GM19240 (cell line): Measurements from ENCODE around the gene PPDPF.
"Not testable (repeated sequence)": the region's sequence is repeated elsewhere in the genome, so short reads cannot be mapped to it uniquely, and the experiment has no call there.

Experiments
- DNase-seq: peaks from one replicate; pipeline ENCODE4 v3.0.0; 2011; ENCODE audit warnings: low spot score; ENCODE audit not compliant: insufficient read length

The PPDPF gene

GRCh38 chr20:63520504-63520933, at the start of gene PPDPF:
TSS of gene PPDPF (plus strand) at chr20:63520765. CDS start at chr20:63521309, 544 bp downstream.
- peak; percentile 92 for DNase-seq

- no peak for DNase-seq
These were observed 49.4 kb upstream of the PPDPF start for GRCh38 chr20:63471002-63471716.

- DNase-seq, result no peak
These were observed 48.9 kb upstream of the PPDPF start for GRCh38 chr20:63471717-63471980.

- no peak for DNase-seq
These were observed 48.4 kb upstream of the PPDPF start, which contains the start of gene KCNQ2 for GRCh38 chr20:63471981-63472831. TSS of gene KCNQ2 (minus strand) at chr20:63472655. CDS start at chr20:63472463, 192 bp downstream.

- DNase-seq, result no peak
These were observed 47.6 kb upstream of the PPDPF start for GRCh38 chr20:63472862-63473390.

- DNase-seq, result no peak
These were observed 46.8 kb upstream of the PPDPF start for GRCh38 chr20:63473555-63474449.

- no peak for DNase-seq
These were observed 45.4 kb upstream of the PPDPF start for GRCh38 chr20:63475209-63475608.

- DNase-seq, result no peak
These were observed 43.4 kb upstream of the PPDPF start for GRCh38 chr20:63477061-63477616.

- DNase-seq, result no peak
These were observed 42.6 kb upstream of the PPDPF start for GRCh38 chr20:63477944-63478343.

GRCh38 chr20:63478346-63479302, 41.9 kb upstream of the PPDPF start:
- no peak for DNase-seq

GRCh38 chr20:63479695-63480419, 40.7 kb upstream of the PPDPF start:
- not testable (repeated sequence) for DNase-seq

- DNase-seq, result no peak
These were observed 39.1 kb upstream of the PPDPF start for GRCh38 chr20:63481503-63481902.

GRCh38 chr20:63482021-63482587, 38.5 kb upstream of the PPDPF start:
- no peak for DNase-seq

- DNase-seq, result no peak
These were observed 36.7 kb upstream of the PPDPF start for GRCh38 chr20:63483834-63484233.

GRCh38 chr20:63484236-63484635, 36.3 kb upstream of the PPDPF start:
- DNase-seq, result no peak

- DNase-seq, result no peak
These were observed 35.7 kb upstream of the PPDPF start for GRCh38 chr20:63484651-63485403.

GRCh38 chr20:63486300-63486855, 34.2 kb upstream of the PPDPF start:
- DNase-seq, result no peak
